Activated T-cell treated with anti-CD3 and anti-CD28 coated beads, Interleukin-2, amount 50 U/mL, for 24 hours (primary cell): ENCODE results near the gene CLRN2.
"Not testable (repeated sequence)": the region's sequence is repeated elsewhere in the genome, so short reads cannot be mapped to it uniquely, and the experiment has no call there.

Source experiments
- DNase-seq: peaks from one replicate; pipeline ENCODE4 v3.0.0-alpha.2; 2020
- H3K27ac Mint-ChIP-seq: 2 replicates; pipeline ENCODE4 v1.8.0; 2020; ENCODE audit warnings: mild to moderate bottlenecking, mixed read lengths
- H3K27me3 Mint-ChIP-seq: 2 replicates; pipeline ENCODE4 v1.8.0; 2020; ENCODE audit warnings: mixed read lengths
- H3K36me3 Mint-ChIP-seq: 2 replicates; pipeline ENCODE4 v1.8.0; 2020; ENCODE audit warnings: low read depth, mixed read lengths
- H3K4me1 Mint-ChIP-seq: 2 replicates; pipeline ENCODE4 v1.8.0; 2020; ENCODE audit warnings: low read depth, mixed read lengths
- H3K4me3 Mint-ChIP-seq: 2 replicates; pipeline ENCODE4 v1.8.0; 2020; ENCODE audit warnings: mild to moderate bottlenecking, moderate library complexity, mixed read lengths
- H3K9me3 Mint-ChIP-seq: 2 replicates; pipeline ENCODE4 v1.8.0; 2020; ENCODE audit warnings: mixed read lengths

Gene CLRN2

DNA sequence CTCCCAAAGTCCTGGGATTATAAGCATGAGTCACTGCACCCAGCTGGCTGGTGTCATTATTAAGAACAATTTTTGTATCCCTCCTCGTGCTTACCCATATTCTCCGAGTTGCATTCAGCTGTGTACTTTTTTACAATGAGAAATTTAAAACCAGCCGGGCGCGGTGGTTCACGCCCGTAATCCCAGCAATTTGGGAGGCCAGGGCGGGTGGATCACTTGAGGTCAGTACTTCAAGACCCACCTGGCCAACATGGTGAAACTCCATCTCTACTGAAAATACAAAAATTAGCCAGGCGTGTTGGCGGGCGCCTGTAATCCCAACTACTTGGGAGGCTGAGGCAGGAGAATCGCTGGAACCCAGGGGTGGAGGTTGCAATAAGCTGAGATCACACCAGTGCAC is 60.2 kb downstream of the CLRN2 start:
- H3K9me3 Mint-ChIP-seq, DNase-seq, H3K27ac Mint-ChIP-seq, H3K27me3 Mint-ChIP-seq, H3K4me3 Mint-ChIP-seq: not testable (repeated sequence)
- Mint-ChIP-seq H3K4me1 (peaks cover 24% of the 10 kb centered on the region), H3K36me3 (peaks cover 29% of the 10 kb centered on the region)
